ENCODE results near the gene AOPEP.

DNA sequence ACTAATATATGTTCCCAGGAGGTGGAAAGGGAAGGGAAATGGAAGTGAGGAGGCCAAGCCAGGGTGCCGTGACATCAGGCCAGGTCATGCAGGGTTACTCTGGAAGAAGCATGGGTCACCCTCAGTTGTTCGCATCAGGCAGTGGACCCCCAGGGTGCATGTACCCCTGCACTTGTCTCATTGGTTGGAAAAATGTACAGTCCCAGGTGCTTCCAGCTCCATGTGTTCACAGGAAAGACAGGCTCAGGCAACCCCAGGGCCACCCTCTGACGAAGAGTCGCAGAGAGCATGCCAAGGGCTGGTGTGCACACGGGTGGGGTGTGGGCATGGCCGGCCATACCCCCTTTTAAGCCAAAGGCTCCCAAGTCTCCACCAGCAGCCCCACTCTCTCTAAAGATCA, 208.9 kb downstream of the AOPEP start:
- TF ChIP-seq, protein P1, sequence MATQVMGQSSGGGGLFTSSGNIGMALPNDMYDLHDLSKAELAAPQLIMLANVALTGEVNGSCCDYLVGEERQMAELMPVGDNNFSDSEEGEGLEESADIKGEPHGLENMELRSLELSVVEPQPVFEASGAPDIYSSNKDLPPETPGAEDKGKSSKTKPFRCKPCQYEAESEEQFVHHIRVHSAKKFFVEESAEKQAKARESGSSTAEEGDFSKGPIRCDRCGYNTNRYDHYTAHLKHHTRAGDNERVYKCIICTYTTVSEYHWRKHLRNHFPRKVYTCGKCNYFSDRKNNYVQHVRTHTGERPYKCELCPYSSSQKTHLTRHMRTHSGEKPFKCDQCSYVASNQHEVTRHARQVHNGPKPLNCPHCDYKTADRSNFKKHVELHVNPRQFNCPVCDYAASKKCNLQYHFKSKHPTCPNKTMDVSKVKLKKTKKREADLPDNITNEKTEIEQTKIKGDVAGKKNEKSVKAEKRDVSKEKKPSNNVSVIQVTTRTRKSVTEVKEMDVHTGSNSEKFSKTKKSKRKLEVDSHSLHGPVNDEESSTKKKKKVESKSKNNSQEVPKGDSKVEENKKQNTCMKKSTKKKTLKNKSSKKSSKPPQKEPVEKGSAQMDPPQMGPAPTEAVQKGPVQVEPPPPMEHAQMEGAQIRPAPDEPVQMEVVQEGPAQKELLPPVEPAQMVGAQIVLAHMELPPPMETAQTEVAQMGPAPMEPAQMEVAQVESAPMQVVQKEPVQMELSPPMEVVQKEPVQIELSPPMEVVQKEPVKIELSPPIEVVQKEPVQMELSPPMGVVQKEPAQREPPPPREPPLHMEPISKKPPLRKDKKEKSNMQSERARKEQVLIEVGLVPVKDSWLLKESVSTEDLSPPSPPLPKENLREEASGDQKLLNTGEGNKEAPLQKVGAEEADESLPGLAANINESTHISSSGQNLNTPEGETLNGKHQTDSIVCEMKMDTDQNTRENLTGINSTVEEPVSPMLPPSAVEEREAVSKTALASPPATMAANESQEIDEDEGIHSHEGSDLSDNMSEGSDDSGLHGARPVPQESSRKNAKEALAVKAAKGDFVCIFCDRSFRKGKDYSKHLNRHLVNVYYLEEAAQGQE (IDR thresholded peaks at IDR 0.05; ENCODE audit: low read depth, low read length): no peak
- no peak for TF ChIP-seq FOXJ3 (CRISPR knock-in tag; IDR thresholded peaks at IDR 0.05)
- no peak for TF ChIP-seq FOXM1 (IDR thresholded peaks at IDR 0.05; ENCODE audit: low read depth)
- TF ChIP-seq, protein P2, sequence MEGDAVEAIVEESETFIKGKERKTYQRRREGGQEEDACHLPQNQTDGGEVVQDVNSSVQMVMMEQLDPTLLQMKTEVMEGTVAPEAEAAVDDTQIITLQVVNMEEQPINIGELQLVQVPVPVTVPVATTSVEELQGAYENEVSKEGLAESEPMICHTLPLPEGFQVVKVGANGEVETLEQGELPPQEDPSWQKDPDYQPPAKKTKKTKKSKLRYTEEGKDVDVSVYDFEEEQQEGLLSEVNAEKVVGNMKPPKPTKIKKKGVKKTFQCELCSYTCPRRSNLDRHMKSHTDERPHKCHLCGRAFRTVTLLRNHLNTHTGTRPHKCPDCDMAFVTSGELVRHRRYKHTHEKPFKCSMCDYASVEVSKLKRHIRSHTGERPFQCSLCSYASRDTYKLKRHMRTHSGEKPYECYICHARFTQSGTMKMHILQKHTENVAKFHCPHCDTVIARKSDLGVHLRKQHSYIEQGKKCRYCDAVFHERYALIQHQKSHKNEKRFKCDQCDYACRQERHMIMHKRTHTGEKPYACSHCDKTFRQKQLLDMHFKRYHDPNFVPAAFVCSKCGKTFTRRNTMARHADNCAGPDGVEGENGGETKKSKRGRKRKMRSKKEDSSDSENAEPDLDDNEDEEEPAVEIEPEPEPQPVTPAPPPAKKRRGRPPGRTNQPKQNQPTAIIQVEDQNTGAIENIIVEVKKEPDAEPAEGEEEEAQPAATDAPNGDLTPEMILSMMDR (IDR thresholded peaks at IDR 0.05): no peak
- no peak for TF ChIP-seq EZH2phosphoT487 (IDR thresholded peaks at IDR 0.05; ENCODE audit: borderline replicate concordance, low read depth)
- no peak for TF ChIP-seq RAD21 (IDR thresholded peaks at IDR 0.05; ENCODE audit: low read length)
- TF ChIP-seq POLR2AphosphoS5 (IDR thresholded peaks at IDR 0.05; ENCODE audit: low read depth, low read length): no peak
- no peak for TF ChIP-seq USF2 (IDR thresholded peaks at IDR 0.05; ENCODE audit: borderline replicate concordance, low read depth, low read length)
- TF ChIP-seq SIN3A (IDR thresholded peaks at IDR 0.05; ENCODE audit: borderline replicate concordance, low read depth, low read length): no peak
- no peak for TF ChIP-seq RFX5 (IDR thresholded peaks at IDR 0.05; ENCODE audit: low read length)
- TF ChIP-seq, protein P3, sequence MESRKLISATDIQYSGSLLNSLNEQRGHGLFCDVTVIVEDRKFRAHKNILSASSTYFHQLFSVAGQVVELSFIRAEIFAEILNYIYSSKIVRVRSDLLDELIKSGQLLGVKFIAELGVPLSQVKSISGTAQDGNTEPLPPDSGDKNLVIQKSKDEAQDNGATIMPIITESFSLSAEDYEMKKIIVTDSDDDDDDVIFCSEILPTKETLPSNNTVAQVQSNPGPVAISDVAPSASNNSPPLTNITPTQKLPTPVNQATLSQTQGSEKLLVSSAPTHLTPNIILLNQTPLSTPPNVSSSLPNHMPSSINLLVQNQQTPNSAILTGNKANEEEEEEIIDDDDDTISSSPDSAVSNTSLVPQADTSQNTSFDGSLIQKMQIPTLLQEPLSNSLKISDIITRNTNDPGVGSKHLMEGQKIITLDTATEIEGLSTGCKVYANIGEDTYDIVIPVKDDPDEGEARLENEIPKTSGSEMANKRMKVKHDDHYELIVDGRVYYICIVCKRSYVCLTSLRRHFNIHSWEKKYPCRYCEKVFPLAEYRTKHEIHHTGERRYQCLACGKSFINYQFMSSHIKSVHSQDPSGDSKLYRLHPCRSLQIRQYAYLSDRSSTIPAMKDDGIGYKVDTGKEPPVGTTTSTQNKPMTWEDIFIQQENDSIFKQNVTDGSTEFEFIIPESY (IDR thresholded peaks at IDR 0.05; ENCODE audit: borderline replicate concordance, low read depth): no peak
- no peak for TF ChIP-seq EP300 (IDR thresholded peaks at IDR 0.05; ENCODE audit: borderline replicate concordance in 1 of 2, low read depth in 1 of 2, low read length in 1 of 2)
